ENCODE measurements around the gene PLA2G2C.

Gene PLA2G2C

DNA sequence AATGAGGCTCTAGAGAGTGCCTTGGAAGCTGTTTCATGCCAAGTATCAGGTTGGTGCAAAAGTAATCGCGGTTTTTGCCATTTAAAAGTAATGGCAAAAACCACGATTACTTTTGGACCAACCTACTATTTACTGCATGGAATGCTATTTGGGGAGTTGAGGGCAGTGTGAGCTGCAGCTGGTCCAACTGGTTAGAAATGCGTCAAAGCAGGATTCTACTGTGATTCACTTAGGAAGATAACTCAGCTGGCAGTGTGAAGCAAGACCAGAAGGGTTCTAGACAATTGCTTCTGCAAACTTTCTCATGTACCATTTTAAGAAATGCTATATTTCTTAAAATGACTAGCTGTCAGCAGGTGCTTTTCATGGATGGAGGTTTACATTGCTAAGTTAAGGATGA lies 21.2 kb upstream of the PLA2G2C start:
- DNase-seq = no peak

DNA sequence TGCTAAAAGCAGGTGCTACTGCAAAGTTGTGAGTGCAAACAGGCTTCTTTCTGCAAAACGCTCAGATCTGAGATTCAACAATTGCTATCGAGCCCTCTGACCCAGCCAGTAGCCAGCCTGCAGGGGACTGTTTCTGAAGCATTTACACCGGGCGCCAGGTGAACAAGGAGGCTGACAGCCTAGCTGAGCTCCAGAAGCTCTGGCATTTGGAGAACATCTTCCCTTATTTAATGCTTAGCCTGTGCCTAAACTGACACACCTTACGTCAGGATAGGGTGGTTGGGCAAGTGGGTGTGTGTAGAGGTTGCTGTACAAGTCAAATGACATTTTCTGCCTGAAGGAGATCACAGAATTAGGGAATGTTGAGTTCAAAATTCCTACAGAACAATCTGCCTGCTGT lies 15.8 kb upstream of the PLA2G2C start:
- DNase-seq = no peak

DNA sequence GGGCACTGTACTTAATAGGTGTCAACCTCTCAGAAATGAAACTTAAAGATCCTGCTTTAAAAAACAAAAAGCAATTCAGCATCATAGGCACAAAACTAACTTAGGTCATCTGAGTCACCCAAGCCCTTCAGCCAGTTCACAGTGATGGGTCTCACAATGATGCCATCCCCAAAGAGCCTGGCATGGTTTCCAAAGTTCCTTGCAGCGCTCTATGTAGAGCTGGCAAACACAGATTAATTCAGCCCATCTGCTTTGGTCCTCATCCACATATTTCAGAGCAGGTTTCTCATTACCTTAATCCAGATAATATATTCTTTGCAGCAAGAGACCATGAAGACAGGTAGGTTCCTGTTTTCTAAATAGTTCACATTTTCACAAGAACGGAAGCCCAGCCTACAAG lies 14.6 kb upstream of the PLA2G2C start:
- DNase-seq = no peak

DNA sequence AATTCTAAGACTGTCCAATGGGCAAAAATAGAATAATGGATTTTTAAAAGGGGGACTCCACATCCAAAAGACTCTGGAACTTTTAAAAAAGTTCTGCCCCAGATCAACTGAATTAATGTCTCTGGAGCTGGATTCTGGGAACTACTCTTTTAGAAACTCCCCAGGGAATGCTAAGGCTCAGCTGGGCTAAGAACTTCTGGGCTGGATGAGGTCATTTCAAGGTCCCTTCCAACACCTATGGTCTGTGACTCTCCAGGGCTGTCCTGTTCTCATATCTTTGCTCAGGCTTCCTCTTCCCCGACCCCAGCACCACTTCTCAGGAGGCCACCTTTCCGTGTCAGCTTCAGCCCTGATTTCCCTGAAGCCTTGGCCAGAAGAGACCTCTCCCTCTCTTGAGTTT lies 13.5 kb upstream of the PLA2G2C start:
- no peak for DNase-seq

DNA sequence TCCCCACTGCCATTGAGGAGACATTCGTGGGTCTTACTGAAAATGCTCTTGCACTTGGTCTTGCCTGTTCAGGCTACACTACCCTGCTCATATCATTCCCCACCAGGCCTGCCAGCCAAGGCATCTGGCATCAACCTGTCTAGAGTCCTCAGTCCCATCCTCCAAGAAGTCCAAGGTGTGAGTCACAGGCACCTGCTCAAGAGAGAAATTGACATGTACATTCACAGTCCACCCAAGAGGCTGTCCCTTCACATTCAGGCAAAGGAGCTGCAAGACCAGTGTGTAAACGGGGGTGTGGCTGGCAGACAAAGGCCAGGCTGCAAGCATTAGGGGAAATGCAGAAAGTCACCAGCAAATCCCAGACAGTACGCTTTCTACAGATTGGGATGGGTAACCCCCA lies 13.1 kb upstream of the PLA2G2C start:
- no peak for DNase-seq

DNA sequence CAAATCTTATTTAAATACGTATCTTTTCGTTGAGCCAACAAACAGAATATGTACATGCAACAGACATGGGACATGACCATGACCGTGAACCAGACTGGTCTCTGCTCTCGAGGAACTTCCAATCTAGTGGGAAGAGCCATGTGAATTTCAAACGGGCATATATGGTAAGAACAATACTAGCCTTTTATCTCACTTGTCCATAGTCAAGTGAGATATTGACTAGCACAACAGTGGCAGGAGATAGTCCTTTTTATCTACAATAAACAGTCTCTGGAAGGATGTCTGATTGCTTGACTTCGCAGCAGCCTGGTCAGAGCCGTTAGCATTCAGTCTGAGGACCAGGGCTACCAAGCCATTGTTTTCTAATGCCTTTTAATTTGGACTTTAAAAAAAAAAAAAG lies 12.6 kb upstream of the PLA2G2C start:
- no peak for DNase-seq

DNA sequence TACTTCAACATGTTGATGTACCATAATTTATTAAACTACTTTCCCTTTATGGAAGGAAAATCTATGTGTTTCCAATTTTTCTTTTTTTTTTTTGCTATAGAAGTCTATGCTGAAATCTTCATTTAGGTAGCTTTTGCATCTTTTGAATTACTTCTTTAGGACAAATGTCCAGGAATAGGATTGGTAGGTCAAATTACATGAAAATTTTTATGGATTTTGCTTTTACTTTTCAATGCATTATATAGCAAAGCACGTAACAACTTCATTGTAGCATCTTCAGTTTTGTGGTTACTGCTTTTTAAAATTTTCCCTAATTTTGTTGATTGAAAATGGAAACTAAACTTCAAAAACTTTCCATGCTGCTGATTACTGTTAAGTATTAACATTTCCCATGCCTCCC lies 12.0 kb upstream of the PLA2G2C start:
- no peak for DNase-seq

DNA sequence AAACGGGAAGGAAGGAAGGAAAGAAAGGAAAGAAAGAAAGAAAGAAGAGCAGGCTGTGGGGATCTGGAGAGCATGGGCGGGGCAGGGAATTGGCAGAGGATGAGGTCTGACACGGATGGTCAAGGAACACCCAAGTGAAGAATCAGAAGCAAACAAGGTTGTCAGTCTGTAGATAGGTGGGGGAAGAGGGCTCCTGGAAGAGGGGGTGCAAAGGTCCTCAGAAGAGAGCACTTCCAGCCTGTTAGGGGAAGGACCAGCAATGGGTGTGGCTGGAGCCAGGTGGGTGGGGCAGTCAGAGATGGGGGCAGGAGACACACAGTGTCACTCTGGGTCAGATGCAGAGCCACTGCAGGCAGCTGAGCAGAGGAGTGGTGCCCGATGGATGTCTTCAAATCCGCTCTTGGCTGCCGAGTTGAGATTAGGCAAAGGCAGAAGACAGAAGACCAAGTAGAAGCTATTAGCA lies 11.0 kb upstream of the PLA2G2C start:
- no peak for DNase-seq

DNA sequence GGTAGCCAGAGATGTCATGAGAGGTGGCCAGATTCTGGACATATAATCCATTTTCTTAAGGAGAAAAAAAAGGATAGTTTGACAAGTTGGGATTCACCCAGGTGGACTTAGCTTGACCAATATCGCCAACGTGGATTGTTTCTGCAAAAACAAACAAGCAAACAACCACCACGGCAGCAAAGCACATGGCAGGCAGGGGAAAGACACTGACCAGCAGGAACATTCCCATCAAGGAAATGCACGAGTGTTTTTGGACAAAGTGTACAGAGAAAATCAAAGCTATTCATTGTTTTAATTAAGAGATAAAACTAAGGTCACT lies 9.1 kb upstream of the PLA2G2C start:
- DNase-seq = no peak

DNA sequence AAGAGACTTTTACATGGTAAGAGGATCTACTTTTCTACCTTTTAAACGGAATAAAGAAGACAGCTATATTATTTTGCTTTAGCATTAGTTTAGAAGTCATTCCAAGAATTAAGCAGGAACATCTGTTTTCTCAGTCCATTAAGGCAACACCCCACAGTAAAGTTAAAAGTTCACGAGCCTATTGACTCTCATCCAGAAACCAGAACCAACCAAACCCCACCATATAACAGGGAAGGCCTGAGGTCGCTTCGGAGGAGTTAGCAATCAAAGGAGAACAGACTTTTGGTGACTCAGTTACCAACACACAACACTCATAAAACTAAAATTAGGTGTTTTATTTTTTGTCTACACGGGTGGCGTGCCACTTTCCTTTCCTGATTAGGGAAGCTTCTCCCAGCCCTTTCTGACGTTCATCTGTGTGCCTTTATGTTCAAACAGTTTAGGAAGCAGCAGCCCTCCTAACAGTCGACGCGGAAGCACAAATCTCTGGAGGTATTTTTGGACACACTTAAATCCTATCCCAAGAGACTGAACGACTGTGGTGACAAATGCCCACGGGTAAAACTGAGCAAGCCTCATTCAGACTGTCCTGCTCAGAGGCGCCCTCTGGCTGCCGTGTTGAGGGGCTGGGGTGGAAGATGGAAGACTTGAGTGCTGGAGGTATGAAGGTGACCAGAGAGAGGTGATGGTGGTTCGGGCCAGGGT lies 8.6 kb upstream of the PLA2G2C start:
- DNase-seq = peak; percentile 71

DNA sequence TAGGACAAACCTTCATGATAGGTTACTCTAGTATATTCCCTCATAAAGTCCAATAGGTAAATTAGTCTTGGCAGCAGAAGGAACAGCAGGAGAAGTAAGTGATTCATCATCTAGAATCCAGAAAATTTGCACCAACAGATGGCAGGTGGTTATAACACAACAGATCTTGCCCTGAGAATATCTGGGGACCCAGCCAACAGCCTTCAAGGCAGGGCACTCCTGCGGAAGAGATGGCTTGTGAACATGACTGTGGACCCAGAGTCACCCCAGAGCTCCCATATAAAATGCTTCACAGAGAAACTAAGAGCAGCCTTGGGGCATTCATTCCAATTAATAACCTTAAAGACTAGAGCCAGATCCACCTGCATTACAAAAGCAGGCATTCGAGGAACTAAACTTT lies 7.9 kb upstream of the PLA2G2C start:
- DNase-seq = no peak

DNA sequence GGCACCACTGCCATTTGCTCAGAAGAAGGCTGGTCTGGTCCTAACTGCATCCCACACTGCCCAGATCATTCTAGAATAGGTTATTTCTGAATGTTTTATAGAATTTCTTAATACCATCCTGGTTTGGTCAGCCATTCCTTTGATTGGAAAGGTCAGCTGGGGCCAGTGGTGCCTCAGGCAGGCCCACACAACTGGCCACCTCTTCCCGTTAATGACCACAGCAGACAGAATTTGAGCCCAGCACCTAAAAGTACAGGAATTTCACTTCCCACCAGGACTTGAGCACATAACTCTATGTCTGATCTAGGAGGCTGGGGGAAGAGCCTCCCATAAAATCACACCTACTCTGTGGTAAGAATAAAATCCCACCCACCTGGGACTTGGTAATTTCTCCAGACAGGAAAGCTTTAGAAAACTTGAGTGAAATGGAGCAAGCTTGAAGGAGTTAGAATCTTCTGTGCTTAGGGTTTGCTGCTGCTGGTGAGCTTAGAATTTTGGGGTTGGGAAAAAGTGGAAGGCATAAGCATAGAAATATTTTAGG lies 6.6 kb upstream of the PLA2G2C start:
- DNase-seq = no peak

DNA sequence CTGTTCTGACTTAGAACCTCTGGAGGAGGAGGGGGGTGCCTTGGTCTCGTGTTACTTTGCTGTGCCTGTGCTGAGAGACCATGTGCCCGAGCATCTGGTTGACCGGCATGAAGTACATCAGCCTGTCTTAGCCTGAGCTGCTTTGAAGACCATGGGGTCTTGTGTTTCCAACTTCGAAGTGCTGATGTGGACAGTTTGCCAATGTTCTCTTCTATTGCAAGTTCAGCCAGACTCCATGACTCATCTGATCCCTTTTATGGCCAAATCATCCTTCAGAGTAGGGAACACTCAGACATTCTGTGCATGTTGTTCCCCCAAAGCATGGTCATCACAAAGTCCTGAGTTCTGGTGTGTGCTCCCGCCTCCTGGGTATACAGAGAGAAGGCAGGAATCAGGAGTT lies 6.0 kb upstream of the PLA2G2C start:
- DNase-seq = no peak

DNA sequence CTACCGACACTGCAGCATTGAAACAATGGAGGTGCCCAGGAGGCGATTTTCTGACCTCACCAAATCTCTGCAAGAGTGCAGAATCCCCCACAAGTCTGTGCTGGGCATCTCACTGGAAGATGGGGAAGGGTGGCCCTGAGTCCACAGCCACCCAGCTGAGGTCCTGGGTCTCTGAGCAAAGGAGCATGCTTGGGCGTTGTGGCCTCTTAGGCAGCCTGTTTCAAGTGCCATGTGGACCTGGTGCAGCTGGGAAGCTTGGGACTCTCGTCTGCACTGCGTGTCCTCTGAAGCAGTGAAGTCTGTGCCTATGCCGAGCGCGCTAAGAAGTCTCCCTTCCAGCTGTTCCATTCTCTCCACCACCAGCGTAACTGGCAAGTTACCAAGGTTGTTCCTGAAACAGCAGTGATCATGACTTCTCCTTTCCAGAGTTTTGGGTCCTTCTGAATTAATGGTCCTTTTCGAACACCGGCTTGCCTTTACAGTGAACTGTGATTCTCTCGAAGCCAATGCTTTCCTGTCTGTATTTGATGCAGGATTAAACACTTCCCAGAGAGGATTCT lies 5.0 kb upstream of the PLA2G2C start:
- DNase-seq = no peak

DNA sequence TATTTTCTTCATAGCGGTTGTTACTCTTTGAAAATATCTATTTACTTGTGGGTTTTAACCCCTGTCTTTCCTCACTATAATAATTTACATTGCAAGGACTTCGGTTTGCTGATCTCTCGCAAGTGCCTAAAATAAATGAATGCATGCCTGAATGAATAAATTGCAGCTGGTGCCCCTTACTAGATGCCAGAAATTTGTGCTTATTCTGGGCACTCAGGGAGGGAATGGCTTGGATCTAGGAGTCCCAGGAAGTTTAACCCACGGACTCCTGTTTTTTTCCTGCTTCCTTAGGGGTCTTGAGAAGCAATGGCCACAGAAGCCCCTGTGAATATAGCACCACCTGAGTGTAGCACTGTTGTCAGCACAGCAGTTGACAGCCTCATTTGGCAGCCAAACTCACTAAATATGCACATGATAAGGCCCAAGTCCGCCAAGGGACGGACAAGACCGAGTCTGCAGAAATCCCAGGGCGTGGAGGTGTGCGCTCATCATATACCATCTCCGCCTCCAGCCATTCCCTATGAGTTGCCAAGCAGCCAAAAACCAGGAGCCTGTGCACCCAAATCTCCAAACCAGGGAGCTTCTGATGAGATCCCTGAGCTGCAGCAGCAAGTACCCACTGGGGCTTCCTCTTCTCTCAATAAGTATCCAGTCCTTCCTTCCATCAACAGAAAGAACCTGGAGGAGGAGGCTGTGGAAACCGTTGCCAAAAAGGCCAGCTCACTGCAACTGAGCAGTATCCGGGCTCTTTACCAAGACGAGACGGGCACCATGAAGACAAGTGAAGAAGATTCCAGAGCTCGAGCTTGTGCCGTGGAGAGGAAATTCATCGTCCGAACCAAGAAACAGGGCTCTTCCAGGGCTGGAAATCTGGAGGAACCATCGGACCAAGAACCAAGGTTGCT lies 4.2 kb upstream of the PLA2G2C start:
- DNase-seq = no peak

DNA sequence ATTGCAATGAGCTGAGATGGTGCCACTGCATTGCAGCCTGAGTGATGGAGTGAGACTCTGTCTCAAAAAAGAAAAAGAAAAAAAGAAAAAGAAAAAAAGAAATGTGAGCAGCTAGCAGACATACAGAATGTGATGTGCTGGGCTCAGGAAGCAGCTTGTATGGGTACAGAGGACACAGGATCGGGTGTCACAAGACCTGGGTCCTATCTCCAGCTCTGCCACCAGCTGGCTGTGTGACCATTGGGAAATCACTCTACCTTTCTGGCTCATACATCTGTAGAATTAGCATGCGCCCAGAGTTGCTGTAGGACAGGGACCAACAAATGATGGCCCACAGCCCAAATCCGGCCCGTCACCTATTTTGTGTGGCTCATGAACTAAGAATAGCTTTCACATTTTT lies 3.3 kb upstream of the PLA2G2C start:
- no peak for DNase-seq

DNA sequence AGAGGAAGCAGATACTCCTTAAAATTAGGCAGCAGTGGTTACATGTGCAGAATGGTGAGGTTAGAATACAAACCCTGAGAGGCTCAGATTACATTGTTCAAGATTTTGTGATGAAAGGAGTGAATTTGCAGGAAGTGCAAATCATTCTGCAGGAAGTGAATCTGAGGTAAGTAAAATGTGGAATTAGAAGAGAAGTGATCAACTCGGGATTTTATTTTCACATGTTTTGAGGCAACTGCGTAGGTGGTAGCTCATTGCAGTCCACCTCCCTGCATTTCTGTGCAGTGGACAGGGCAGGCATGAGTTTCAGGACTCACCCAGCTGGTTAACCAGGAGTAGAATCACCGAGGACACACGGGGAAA lies 2.1 kb upstream of the PLA2G2C start:
- no peak for DNase-seq

DNA sequence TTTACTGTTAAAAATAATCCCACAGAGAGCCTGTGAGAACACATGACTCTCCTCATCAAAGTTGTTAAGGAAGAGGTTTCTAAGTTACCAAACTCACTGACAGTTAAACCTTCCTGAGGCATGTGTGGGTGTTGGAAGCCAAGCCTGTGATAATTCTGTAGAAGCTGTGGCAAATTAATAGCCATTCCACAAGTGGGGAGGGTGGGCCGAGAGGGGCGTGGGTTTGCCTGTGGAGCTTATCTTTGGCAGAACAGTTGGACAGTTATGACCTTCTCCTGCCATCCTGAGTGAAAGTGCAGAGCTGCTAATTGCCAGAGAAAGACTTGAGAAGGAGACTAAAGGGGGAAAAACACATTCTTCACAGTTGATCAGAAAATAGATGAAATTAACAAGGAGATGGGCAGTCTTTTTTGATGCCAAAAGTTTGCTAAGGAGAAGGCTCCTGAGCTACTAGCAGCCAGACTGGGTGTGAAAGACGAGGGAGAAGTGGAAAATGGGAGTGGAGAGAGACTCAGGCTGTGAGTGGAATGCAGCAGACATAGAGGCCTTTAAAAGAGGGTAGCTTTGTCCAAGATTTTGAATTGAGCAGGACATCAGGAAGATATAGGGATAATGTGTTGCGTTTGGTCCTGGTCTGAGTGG lies 1.6 kb upstream of the PLA2G2C start:
- no peak for DNase-seq

DNA sequence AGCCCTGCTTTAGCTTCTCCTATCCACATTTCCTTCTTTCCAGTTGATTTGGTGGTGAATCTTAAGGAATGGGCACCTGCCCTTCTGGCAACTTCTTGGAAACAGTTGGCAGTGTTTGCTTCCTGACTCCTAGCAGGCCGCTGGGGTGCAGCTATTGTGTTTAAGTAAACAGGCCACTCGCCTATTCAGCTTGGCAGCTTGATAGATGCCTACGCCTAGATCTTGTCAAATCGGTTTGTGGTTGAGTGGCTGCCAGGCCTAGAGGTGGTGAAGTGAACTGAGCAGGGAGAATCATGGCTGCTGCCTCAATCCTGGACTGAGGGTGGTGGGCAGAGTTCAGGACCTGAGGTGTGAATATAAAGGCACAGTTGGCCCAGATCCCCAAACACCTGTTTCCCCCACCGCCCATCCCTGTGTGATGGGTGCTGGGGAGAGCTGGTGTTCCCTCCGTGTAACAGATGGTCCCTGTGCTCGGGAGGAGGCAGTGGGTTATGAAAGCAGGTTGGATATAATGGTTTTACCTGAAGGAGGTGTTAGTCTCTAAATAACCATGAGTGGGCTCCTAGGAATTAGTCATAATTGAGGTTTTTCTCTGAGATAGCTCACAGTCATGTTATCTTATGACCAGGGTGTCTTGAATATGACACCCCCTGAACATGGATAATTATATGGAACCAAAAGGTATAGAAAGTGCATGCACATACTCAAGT lies 940 bp upstream of the PLA2G2C start:
- DNase-seq = no peak

DNA sequence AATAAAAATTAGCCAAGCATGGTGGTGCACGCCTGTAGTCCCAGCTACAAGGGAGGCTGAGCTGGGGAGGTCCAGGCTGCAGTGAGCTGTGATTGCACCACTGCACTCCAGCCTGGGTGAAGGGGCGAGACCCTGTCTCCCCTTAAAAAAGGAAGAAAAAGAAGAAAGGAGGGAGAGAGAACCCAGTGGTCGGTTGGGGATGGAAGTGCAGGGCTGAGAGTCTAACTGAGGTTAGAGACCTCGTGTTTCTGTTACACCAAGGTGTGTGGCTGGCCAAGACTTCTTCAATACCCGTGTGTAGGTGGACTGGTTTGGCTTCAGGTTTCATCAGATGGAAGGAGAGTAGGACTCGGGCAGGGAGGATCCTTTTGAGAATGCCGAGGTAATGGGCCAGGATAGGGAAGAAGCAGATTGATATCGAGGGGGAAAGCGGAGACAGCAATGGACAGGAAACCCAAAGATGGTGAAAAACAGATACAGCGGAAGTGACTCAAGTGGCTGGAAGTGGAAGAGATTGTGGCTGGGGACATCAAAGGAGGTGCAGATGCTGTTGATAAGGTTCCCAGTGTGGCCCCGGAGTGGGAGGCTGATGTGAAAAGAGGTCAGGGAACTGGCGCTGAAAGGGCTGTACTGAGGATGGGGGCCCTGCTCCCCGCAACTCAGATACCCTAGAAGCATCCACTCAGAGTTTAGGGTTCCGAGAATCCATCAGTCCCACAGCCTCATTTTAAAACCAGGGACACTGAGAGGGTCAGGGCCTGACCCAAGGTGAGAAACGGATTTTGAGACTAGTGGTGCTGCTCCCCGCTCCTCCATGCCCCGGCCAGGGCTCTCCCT lies 1.1 kb downstream of the PLA2G2C start:
- peak; percentile 44 for DNase-seq

DNA sequence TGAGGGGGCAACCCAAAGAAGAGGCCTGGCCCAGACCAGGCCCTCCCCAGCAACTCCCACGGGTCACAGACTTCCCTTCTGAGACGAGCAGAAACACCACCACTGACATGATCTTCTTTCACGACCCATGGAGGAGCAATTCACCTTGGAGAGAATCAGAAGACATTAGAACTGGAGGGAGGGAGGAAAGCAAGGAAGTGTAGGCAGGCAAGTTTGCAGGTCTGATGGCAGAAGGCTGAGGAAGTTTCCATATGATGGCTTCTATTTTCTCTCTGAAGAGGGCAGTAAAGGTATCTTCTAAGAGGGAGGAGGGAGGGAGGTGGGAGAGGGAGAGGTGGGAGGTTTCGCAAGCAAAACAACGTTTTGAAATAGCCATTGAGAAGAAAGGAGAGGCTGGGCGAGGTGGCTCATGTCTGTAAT lies 1.8 kb downstream of the PLA2G2C start:
- no peak for DNase-seq

All from activated T-cell treated with anti-CD3 and anti-CD28 coated beads for 4 hours (primary cell).